GM21390 (cell line): Measurements from ENCODE around the gene LAMTOR1.

ENCODE experiments used
- ATAC-seq: cut with Tn5 transposase; IDR thresholded peaks from one replicate; pipeline ENCODE4 v1.9.1; 2021; ENCODE audit not compliant: unreplicated experiment

The LAMTOR1 gene

DNA sequence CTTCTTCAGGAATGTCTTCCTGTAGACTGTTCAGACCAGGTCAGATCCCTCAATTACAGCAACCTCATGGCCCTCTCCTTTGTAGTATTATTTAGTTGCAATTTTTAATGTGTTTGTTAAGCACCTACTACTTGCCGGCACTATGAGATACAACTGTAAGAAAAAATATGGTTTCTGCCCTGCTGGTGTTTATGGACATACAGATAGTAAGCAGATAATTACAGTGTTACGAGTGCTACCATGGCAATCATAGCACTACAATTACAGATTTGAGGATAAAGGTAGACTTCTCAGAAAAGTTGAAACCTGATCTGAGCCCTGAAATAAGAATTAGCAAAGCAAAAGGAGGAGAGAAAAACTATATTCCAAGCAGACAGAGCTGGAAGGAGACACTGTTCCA is 19.7 kb downstream of the LAMTOR1 start:
- no peak for ATAC-seq

DNA sequence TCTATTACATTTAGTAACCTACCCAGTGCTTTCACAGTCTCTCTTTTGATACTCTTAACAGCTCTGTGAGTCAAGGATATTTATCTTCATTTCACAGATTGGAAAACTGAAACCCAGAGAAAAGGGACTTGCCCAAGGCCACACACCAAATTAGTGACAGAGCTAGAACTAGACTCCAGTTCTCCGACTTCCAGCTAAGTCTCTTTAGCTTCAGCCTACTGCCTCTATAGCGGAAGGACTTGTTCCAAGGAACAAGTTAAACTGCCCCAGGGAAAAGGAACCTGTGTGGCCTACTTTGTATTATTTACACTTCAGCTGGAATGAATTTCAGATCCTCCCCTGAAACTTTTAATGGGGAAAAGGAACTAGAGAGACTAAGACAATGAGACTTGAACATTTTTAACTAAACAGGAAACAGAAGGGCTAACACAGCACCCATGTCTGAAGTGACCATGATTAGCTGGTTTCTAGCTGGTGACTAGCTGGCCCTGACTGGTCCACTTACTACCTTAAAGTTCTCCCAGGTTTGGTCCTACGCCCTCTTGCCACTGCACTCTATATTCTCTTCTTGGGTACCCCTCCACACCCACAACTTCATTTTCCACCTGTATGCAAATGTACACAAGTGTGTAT is 21.2 kb downstream of the LAMTOR1 start:
- ATAC-seq: no peak

DNA sequence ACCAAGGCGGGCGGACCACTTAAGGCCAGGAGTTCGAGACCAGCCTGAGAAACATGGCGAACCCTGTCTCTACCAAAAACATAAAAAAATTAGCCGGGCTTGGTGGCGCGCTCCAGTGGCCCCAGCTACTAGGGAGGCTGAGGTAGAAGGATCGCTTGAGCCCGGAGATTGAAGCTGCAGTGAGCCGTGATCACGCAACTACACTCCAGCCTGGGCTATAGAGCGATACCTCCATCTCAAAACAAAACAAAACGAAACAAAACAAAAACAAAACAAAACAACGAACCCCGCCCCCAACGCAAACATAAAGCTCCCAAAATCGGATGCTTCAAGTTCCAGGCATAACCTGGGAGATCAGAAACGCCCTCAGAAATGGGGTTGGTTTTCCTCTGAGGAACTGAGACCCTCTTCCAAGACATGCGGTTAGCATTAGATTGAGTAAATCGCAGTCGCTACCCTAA is 21.9 kb downstream of the LAMTOR1 start:
- ATAC-seq: no peak

DNA sequence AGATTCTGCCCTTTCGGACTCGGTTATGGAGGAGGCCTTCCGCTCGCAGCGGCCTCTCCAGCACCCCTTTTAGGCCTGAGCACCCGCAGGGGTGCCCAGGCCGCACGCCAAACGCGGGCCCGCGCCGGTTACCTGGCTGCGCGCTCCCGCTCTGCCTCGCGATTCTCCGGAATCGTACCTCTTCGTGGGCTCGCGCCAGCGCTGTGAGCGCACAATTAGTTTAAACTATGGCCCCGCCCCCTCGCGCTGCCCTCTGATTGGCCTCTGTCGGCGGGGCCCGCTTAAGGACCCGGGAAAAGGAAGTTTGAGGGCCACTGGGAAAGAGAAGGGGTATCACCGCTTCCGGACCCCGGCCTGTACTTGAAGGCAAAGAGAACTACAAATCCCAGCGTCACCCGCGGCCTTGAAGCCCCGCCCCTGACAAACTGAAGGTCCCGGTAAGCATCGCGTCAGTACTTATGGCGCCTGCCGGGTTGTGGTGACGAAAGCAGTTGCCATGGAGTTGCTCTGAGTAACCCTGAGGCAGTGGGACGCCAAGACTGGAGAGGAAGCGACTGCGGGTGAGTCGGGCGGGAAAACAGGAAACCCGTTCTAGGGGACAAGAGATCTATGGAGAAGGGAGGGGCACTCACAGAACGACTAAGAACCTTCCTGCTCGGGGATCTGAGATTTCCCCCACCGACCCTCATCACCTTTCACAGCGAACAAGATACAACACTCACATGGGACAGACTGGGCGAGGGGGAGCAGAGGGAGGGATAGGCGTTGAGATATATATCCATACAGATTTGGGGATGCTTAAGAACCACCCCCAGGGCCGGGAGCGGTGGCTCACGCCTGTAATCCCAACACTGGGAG is 22.5 kb downstream of the LAMTOR1 start, which contains the start of the genes LRRC51 and NUMA1:
Gene LRRC51, plus strand, starts transcription at position 525 of the 858 bp plus-strand sequence. CDS start 8,234 bp downstream, outside the sequence.
Gene NUMA1, minus strand, starts transcription at position 217 of the 858 bp plus-strand sequence. CDS start 44,599 bp downstream, outside the sequence.
- peak; percentile 93 for ATAC-seq

DNA sequence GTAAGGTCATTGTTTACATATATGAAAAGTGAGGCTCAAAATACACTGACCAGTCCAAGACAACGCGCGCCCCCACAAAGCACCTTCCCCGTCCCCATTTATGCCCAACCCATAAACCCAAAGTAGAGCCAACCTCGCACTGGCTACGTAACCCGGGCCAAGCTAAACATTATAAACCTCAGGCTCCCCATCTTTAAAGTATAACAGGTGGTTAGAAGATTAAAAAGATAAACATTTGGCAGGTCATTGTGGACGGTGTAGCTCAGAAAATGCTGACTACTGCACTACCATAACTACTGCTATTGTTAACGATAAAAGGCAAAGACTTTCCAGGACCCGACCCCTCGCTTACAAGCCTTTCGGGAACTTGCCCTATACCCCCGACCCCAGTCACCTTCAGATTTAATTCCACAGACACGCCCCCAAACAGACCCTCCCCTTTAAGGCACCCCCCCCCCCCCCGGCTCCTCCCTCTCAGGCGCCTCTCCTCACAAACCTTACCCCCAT is 23.2 kb downstream of the LAMTOR1 start:
- no peak for ATAC-seq

DNA sequence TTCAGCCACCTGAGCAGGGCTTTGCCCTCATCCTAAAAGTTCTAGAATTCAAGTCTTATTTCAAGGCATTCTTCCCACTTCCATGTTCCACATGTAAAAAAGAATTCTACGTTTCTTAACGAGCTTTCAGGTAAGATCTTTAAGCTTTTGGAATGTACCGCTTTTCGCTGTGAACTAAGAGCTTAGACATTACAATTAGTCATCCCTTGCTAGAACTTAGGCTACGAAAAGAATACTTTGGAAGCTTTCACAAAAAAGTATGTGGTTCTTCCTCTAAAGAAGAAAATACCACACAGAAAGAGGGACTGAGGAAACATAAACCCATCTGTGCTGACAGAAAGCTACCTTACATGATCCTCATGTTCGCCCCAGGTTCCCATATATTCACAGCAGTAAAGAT is 24.6 kb downstream of the LAMTOR1 start:
- ATAC-seq: no peak

DNA sequence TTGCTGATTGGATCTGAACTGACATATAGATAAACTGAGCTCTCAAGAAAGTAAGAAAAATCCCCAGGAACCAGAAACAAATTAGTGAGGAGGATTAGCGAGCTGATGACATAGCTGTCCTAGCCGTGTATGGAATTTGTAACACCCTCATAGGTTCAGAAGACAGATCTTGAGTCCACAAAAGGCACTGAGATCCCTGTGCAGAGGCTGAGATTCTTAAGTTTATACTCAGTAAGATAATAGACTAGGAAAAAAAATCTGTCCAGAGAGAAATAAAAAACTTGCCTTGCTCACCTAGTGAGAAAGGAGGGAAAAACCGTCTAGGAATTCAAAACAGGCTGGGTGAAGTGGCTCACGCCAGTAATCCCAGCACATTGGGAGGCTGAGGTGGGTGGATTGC is 27.3 kb downstream of the LAMTOR1 start:
- ATAC-seq: no peak

DNA sequence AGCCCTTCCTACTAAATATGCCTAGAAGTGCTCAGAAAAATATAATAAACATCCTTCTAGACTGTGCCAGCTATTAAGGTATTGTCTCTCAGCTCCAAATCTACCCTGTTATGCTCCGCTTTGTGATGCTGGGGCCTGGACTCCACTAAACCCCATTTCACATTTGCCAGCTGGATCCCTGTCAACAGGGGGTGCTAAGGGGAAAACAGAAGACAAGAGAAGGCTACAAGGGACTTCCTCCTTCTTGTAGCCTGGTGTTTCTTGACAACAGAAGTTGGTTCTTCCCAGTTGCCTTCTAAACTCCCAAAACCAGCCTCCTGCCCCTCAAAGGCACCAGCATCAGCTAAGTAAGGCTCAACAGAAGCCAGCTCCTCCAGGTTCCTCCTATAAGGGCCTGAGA is 28.0 kb downstream of the LAMTOR1 start:
- no peak for ATAC-seq

DNA sequence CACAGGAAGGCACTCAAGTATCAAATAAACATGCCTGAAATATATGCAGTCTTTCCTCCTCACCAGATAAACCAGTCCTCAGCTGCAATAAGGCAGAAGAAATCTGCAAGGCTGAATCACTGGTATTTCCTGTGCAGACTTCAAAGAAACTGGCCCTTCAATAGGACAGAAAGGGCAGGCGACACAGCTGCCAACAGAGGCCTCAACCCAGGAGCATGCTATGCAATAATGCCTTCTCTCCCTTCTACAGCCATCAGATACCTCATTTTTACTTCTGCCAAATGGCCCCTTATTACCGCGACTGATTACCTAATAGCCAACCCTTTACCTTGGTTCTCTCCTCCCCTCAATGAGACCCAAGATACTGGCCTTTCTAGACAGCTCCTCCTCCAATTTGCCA is 30.7 kb downstream of the LAMTOR1 start:
- ATAC-seq: no peak

DNA sequence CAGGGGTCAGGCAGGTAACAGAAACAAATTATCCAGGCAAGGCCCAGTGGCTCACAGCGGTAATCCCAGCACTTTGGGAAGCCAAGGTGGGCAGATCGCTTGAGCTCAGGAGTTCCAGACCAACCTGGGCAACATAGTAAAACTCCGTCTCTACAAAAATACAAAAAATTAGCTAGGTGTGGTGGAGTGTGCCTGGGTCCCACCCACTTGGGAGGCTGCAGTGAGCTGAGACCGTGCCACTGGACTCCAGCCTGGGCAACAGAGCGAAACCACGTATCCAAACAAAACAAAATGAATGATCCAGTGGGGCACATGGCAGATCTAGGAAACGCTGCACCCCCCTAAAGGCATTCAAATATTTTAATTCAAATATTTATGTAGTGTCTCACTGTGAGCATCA is 32.6 kb downstream of the LAMTOR1 start:
- ATAC-seq: no peak

DNA sequence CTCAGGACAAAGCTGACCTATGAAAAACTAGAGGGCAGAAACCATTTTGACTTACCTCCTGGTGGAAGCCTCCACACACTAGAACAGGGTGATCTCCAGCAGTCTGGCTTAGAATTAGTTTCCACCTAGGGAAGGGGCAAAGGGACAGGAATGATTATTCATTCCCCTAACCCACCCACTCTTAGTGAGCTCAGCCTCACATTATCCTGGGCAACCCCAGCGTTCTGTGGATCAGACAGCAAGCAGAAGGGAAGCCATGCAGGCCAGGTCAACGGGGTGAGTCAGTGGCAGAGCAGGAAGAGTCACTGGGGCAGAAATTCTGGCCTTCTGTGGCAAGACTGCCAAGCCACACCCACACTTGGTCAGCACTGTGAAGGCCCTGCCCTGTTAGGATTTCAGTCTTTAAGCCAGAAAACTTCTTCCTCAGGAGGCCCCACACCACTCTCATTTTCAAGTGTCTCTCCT is 33.3 kb downstream of the LAMTOR1 start:
- no peak for ATAC-seq

DNA sequence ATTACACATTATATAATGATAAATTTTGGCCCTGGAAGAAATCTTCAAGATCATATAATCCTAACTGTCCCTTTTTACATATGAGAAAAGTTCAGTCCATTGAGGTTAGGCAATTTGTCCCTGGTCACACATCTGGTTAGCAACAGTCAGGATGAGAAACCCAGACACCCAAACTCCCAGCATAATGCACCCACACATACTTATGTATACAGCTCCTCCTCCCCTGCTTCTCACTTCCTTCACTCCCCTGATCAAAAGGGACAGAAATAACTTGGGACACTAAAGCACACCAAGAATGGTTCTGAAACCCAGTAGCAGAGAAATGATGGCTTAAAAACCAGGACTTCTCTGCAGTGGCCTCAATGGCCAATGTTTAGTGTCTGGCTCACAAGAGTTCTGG is 33.9 kb downstream of the LAMTOR1 start:
- ATAC-seq: no peak

DNA sequence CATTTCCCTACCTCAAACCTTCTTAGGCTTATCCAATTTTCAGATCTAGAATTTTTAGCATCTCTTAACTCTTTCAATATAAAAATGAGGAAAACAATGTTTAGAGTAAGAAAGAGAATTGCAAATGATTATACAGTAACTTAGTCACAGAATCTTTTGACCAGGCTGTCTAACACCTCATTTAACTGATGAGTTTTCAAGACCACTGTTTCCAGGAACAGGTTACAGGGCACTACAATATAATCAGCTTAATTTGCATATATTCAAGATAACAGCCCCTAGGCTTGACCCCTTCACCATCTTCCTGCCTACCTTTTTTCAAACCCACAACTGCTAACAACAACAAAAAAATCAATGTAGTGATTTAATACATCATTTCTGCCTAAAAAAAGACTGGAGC is 35.4 kb downstream of the LAMTOR1 start:
- no peak for ATAC-seq

DNA sequence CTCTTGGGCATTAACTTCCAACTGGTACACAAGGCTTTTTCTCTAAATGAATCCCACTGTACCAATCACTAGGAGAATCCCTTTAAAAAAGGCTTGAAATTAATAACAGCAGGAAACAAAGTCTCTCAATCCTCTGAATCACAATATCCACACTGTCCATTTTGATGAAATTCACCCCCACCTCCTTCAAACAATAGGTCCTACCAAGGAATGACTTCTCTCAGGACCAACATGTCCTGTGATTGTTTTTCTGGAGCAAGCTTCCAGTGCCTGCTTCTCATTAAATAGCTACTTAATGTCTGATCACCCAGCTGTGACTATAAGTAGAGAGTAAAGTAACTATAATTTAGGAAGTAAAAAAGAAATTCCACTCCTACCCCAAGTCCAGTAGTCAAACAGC is 35.8 kb downstream of the LAMTOR1 start:
- ATAC-seq: no peak

DNA sequence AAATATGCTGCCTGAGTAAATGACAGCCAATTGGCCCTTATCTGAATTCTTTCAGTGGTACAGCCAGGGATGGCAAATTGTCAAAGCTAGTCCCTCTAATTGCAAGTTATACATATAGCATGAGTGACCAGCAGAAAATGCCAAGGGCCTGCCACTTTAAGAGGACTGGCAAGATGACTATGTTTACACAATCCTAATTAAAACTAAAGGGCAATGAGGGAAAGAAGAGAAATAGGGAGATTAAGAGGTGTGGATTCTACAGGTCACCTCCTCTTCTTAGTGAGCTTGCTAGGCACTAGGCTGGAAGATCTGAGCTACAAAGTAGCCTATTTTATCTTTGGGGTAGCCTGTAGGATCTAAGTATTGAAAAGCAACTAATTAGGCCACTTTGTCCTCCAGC is 36.2 kb downstream of the LAMTOR1 start:
- ATAC-seq: no peak

DNA sequence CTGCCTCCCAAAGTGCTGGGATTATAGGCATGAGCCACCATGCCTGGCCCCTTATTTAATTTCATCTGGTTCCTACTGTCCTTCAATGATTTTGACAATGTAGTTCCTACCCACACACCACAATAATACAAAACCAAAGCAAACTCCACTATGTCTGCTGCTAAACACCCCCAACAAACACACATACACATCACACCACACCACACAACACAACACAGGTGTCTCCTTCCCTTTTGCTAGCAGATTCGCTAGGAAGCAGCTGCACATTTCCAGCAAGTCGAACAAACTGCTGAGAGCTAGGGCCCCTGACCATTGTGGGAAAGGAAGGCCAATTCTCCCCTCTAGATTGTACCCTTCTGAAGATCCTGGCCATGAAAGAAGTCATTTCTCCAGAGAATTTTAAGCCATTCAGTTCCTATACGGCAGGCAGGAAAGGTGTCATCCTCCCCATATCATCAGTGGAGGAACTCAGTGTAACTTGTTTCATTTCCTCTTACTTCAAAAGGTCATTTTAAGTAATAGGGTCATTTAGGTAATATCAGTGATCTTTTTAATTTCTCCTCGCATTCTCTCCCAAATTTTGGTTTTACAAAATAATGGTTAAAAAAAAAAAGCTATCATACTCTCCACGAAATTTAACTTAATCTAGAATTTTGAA is 41.2 kb downstream of the LAMTOR1 start:
- ATAC-seq: no peak

DNA sequence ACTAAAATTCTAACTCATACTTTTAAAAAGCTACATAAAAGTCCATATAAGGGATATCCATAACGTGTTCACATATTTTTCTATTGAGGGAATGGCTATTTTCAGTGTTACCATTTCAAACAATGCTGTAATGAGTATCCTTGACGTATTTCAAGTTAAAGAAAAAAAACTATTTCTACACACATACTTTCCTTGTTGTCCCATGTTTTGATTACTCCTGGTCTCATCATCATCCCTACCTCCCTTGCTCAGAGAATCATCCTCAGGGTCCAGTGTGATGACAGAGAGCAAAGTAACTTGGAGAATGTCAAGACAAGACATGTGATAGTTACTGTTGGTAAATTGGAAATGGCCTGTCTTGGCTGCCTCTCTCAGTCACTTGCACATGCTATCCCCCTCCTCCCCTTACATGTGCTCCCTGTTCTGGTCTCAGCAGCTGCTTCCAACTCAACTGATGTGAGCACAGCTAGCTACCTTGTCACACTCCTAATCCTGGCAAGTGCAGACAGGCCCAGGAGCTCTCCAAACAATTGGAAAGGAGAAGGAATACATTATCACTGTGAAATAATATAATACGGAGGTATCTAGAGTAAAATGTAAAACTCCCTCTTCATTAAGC is 44.6 kb downstream of the LAMTOR1 start:
- no peak for ATAC-seq

DNA sequence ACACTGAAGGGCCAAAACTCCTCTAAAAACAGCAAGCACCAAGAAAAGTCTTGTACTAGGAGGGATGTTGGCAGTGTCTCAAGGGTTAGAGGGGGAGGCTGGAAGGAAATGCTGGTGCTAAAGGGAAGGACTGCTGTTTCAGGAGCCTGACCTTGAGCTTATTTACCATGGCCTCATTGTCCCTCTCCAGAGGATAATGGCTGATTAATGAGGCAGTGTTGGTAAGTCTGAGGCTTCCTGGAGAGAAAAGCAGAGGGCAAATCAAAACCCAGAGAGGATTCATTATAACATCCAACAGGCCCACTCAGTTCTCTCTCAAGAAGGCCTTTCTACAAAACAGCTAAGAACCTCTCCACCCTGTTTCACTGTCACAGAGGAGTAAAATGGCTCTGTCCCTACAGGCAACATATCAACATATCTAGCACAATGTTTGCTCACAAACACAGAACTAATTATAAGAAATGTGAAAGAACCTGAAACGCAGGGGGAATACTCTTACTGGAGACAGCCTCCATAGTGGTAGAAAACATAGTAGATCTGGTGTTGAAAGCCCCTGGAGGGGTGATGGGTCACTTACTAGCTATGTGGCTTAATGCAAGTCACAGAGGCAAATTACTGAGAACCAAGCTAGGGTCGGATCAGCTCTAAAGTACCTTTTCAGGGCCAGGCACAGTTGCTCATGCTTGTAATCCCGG is 54.2 kb downstream of the LAMTOR1 start:
- ATAC-seq: no peak
